GDM1 (cell line): ENCODE measurements around the gene ARHGAP15.

ENCODE experiments used
- DNase-seq: peaks from one replicate; lab custom pipeline; 2025; lab: John Stamatoyannopoulos, UW

ARHGAP15 gene

GRCh38 chr2:143263066-143263625, 133.9 kb downstream of the ARHGAP15 start:
- no peak for DNase-seq

GRCh38 chr2:143264851-143265250, 135.6 kb downstream of the ARHGAP15 start:
- no peak for DNase-seq

DNA sequence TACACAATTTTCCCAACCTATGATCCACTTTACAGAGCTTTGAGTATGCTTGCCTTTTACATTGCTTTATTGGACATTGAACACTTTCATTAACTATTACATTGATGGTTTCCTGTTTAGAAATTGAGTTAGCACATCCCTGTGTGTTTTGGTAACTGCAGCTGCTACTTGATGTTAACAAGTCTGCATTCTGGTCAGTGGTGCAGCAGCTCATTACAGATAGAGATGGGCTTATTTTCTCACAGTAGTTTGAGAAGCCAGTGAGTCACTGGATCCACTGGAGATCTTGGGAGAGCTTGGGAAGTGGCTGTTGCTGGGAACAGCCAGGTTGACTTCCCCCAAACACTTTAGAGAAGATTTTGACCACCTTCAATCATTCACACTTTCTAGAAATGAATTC, 150.5 kb downstream of the ARHGAP15 start:
- no peak for DNase-seq

GRCh38 chr2:143280097-143280757, 151.0 kb downstream of the ARHGAP15 start:
- DNase-seq, result no peak

DNA sequence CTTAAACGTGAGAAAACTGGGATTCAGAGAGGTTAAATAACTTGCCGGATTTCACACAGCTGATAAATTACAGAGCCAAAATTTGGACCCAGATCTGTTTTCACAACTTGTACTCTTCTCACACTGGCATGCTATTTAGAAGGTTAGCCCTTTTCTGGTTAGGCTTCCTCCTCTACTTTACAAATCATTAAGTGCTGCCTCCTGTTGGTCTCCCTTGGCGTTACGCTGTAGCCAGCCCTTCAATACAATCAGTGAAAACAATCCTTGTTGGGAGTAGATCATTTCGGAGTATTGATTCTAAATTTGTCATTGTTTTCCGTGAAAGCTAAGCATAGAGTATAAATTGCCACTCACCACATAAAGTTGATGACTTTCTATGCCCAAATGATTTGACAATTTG, 153.5 kb downstream of the ARHGAP15 start:
- DNase-seq, result no peak

- DNase-seq, result no peak
Measured at GRCh38 chr2:143284087-143284675, 155.0 kb downstream of the ARHGAP15 start.

GRCh38 chr2:143289025-143289424, 159.8 kb downstream of the ARHGAP15 start:
- DNase-seq, result no peak

DNA sequence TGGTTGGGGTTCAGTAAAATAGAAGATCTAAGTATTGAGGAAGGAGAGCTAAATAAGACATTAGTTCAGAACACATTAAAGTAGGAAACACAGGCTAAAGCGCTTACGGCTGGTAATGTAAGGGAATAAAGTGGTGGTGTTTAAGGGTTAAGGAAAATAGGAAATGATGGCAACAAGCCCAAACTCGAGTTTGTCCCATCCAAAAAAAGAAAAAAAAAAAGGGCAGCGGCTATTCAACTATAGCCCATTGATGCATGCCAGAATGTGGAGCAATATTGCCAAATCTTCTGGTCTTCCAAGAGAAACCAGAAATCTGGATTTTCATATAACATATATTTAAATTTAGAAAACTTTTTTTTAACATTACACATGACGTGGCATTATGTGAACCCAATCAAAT, 161.0 kb downstream of the ARHGAP15 start:
- DNase-seq, result no peak

- no peak for DNase-seq
Measured at GRCh38 chr2:143294068-143294467, 164.8 kb downstream of the ARHGAP15 start.

- DNase-seq, result no peak
Measured at GRCh38 chr2:143296089-143296488, 166.9 kb downstream of the ARHGAP15 start.

- DNase-seq, result no peak
Measured at GRCh38 chr2:143297182-143297581, 168.0 kb downstream of the ARHGAP15 start.

DNA sequence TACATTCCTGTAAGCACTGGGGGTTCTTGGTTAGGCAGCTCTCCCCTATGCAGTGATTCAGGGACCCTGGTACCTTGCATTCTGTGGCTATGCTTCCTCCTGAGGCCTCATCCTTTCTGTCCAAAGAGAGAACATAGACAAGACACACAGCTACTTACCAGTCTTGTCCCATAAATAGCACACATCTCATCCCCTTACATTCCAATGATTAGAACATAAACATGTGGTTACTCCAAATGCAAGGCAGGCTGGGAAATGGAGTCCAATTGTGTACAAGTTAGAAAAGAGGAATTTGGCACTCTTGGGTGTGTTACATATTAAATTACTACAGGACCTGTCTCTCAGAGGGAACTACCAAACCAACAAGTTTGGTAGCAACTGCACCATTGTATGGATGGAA, 171.3 kb downstream of the ARHGAP15 start:
- DNase-seq, result no peak

- no peak for DNase-seq
Measured at GRCh38 chr2:143311426-143311825, 182.2 kb downstream of the ARHGAP15 start.

DNA sequence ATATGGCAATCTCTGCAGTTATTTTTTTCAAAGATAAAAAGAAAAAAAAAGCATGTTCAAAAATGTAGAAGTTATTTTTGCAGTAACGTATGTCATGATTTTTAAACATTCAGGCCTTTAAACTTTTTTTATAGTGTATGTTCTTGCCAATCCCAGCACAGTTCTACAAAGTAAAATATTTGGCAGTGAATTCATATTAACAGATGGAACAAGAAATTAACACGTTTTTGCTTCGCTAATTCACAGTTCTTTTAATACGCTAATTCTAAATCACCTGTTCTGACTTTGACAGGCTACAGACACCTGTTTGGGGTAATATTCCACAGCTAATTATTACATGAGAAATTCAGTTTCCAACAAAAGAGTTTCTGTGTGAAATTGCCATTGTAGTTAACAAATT, 183.2 kb downstream of the ARHGAP15 start:
- no peak for DNase-seq

GRCh38 chr2:143313861-143314260, 184.6 kb downstream of the ARHGAP15 start:
- DNase-seq, result no peak

GRCh38 chr2:143321994-143322393, 192.8 kb downstream of the ARHGAP15 start:
- DNase-seq, result no peak

- DNase-seq, result no peak
Measured at GRCh38 chr2:143329288-143329687, 200.1 kb downstream of the ARHGAP15 start.

DNA sequence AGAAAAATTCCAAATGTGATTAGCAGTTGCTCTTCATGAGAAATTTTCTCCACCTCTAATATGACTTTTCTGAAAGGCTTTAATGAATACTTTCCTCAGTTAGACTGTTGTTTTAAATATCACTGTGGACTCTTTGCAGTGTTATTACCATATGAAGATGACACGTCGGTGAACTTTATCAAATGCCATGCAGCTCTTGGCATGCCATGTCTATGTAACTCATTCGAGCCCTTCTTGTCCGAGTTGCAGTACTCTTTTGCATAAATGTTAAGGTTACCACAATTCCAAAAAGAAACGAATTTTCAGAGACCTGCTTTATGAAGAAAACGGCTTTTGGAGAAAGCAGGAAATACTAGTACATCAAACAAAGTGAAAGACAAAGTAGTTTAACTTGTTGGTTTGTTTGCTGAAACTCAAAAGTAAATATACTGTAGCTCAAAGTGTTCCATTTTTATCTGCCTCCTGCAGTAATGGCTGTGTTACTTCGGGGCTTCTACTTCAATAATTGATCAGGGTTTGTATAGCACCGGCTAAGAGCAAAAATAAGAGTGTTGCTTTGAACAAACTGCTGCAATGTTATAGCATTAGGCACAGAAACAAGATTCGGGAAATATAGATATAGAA, 204.1 kb downstream of the ARHGAP15 start:
- DNase-seq, result no peak

DNA sequence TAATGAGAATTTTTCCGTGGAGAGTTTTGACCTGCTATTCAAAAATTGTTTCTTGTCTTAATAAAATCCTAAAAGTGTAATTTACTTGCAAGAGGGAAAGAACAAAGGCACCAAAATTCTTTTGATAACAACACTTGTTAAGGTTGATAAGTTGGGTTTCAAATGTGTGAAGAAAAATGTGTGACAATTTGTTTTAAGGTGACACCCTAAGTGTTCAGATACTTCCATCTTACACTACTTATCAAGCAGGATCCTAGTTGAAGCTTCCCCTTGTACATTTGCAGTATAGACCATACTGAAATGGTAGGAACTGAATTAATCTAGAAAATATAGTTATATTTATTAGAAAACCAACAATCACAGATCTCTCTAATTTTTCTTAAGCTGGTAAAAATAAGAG, 204.6 kb downstream of the ARHGAP15 start:
- DNase-seq, result no peak

DNA sequence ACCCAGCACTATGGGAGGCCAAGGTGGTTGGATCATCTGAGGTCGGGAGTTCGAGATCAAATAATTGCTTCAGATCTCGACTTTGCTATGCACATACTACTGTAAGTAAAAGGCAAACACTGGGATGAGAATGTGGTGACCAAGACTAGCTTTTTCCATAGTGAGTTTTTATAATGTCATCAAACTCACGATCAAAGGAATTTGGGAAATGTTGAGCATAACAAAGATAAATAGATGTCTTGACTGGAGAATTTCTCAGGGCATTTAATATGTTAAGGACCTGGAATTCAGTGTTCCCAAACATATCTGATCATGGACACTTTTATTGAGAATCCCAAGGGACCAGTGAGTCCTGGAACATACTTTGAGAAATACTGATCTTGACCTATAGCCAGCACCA, 205.6 kb downstream of the ARHGAP15 start:
- no peak for DNase-seq

GRCh38 chr2:143336719-143337210, 207.5 kb downstream of the ARHGAP15 start:
- DNase-seq, result no peak

GRCh38 chr2:143341478-143341877, 212.3 kb downstream of the ARHGAP15 start:
- DNase-seq, result no peak

- no peak for DNase-seq
Measured at GRCh38 chr2:143344780-143345179, 215.6 kb downstream of the ARHGAP15 start.
